ENCODE data around the gene CPPED1.

CPPED1 gene

DNA sequence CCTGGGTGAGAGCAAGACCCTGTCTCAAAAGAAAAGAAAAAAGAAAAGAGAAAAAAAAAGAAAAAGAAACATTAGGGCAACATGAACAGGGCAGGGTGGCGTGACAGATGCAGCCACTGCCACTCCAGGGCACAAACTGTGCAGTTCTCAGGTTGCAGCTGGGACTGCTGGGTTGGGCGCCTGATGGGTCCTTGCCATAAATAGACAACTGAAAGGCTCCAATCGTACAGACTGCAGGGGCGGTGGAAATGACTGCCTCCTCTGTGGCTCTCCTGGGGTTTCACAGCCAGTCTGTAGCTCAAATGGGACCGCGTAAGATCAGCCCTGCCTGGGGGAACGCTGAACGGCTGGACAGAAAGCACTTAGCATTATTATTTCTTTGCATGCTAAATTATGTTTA is 130.7 kb downstream of the CPPED1 start:
- Histone ChIP-seq H3K9ac (ENCODE audit: low read length) (no peak overlapping the region), H3K9me3 (ENCODE audit: control insufficient read depth, low read length) (no peaks in the 10 kb centered on the region), H3K4me3 (ENCODE audit: low read length) (no peak overlapping the region), H3K27me3 (ENCODE audit: control insufficient read depth, insufficient read depth, low read length) (no peaks in the 10 kb centered on the region), H3K36me3 (ENCODE audit: control insufficient read depth, insufficient read depth, low read length) (no peaks in the 10 kb centered on the region), H3K4me1 (ENCODE audit: control insufficient read depth, insufficient read depth, low read length) (no peaks in the 10 kb centered on the region)

DNA sequence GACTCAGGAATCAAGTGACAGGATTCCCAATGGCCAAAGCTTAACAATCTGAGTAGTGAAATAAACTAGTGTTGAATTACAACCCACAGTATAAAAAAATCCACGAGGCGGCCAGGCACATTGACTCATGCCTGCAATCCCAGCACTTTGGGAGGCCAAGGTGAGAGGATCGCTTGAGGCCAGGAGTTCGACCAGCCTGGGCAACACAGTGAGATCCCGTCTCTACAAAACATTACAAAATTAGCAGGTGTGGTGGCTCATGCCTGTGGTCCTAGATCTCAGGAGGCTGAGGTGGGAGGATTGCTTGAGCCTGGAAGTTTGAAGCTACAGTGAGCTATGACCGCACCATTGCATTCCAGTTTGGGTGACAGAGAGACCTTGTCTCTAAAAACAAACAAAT is 133.8 kb downstream of the CPPED1 start:
- H3K27me3 ChIP-seq (ENCODE audit: control insufficient read depth, insufficient read depth, low read length): no peaks in the 10 kb centered on the region
- H3K4me3 ChIP-seq (ENCODE audit: low read length): no peak overlapping the region
- H3K9ac ChIP-seq (ENCODE audit: low read length): no peak overlapping the region
- H3K4me1 ChIP-seq (ENCODE audit: control insufficient read depth, insufficient read depth, low read length): no peaks in the 10 kb centered on the region
- H3K36me3 ChIP-seq (ENCODE audit: control insufficient read depth, insufficient read depth, low read length): no peaks in the 10 kb centered on the region
- no peaks in the 10 kb centered on the region for H3K9me3 ChIP-seq (ENCODE audit: control insufficient read depth, low read length)

DNA sequence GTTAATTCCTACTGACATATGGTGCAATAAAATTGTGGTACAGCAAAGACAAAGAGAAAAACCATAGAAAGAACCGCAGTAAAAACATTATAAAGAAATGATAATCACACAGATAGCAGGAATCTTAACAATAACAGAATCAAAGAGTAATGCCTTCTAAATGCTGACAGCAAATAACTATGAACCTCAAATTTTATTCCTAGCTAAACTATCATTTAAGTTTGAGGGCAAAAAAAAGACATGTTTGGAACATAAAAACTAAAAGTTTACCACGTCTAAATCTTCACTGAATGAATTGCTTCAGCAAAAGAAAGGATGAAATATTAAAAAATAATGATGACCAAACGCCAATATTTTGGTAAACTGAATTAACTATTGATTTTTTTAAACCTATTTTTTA is 135.8 kb downstream of the CPPED1 start:
- H3K9me3 ChIP-seq (ENCODE audit: control insufficient read depth, low read length): no peaks in the 10 kb centered on the region

DNA sequence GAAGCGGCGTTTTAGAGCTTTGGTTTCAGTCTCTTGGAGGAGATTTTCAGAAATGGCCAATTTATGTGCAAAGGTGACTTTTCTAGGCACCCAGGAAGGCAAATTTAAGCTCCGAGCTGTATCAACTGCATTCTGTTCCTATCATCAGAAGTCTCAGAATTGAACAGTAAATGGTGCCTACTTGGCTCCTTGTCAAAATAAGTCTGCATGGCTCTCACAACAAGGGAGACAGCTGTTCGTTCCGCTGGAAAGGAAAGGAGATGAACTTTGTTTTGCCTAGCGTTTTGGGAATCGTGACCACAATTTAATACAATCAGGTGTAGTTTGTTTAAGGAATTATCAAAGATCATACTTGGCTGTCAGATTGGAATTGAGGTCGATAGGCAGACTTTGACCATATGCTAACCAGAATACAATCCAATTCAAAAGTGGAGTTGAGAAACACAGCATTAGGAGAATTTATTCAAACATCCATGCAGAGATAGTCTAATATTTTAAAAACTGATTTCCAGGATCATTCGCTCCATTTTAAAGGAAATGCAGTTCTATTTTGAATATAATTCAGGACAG is 139.4 kb downstream of the CPPED1 start:
- no peaks in the 10 kb centered on the region for H3K27me3 ChIP-seq (ENCODE audit: control insufficient read depth, insufficient read depth, low read length)
- H3K36me3 ChIP-seq (ENCODE audit: control insufficient read depth, insufficient read depth, low read length): no peaks in the 10 kb centered on the region
- no peak overlapping the region for H3K9ac ChIP-seq (ENCODE audit: low read length)
- no peaks in the 10 kb centered on the region for H3K9me3 ChIP-seq (ENCODE audit: control insufficient read depth, low read length)
- H3K4me1 ChIP-seq (ENCODE audit: control insufficient read depth, insufficient read depth, low read length): no peaks in the 10 kb centered on the region
- no peak overlapping the region for H3K4me3 ChIP-seq (ENCODE audit: low read length)

More for the DNA sequence above, 135.8 kb downstream of the CPPED1 start:
- no peaks in the 10 kb centered on the region for H3K27me3 ChIP-seq (ENCODE audit: control insufficient read depth, insufficient read depth, low read length)
- no peaks in the 10 kb centered on the region for H3K4me1 ChIP-seq (ENCODE audit: control insufficient read depth, insufficient read depth, low read length)
- H3K36me3 ChIP-seq (ENCODE audit: control insufficient read depth, insufficient read depth, low read length): no peaks in the 10 kb centered on the region
- H3K9ac ChIP-seq (ENCODE audit: low read length): no peak overlapping the region
- H3K4me3 ChIP-seq (ENCODE audit: low read length): no peak overlapping the region

DNA sequence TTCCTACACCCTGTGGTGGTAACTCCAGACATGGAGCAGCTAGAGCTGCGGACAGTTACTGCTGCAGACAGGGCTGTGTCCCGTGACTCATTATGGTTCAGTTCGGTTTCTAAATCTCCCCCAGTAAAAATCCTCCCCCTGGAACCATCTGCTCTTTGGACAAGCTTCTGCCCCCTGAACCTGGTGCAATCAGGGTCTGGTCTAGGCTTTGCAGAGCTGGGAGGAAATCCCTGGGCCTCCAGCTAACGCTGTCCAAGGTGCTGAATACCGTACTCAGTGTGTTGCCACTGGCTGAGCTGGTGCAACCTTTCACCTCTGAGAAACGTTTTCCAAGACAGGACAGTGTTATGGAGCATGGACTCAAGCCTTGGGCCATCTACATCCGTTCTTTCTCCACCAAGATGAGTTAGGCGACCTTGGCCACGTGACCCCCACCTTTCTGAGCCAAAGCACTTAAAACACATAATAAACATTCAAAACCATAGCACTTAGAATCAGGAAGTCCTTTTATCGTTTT is 142.0 kb downstream of the CPPED1 start:
- no peak overlapping the region for H3K9ac ChIP-seq (ENCODE audit: low read length)
- H3K9me3 ChIP-seq (ENCODE audit: control insufficient read depth, low read length): no peaks in the 10 kb centered on the region
- H3K4me3 ChIP-seq (ENCODE audit: low read length): no peak overlapping the region
- H3K27me3 ChIP-seq (ENCODE audit: control insufficient read depth, insufficient read depth, low read length): no peaks in the 10 kb centered on the region
- no peaks in the 10 kb centered on the region for H3K4me1 ChIP-seq (ENCODE audit: control insufficient read depth, insufficient read depth, low read length)
- H3K36me3 ChIP-seq (ENCODE audit: control insufficient read depth, insufficient read depth, low read length): no peaks in the 10 kb centered on the region

DNA sequence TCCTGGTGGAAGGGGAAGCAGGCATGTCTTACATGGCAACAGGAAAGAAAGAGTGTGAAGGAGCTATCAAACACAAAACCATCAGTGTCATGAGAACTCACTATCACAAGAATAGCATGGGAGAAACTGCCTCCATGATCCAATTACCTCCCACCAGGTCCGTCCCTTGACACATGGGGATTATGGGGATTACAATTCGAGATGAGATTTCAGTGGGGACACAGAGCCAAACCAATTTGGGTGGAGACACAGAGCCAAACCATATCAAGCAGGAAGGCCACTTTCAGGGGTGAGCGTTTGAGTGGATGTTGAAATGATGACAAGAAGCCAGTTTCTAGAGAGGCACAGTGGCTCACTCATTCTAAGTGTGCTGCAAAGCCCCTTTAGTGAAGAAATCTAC is 143.8 kb downstream of the CPPED1 start:
- Histone ChIP-seq H3K9ac (ENCODE audit: low read length) (no peak overlapping the region), H3K9me3 (ENCODE audit: control insufficient read depth, low read length) (no peaks in the 10 kb centered on the region)

DNA sequence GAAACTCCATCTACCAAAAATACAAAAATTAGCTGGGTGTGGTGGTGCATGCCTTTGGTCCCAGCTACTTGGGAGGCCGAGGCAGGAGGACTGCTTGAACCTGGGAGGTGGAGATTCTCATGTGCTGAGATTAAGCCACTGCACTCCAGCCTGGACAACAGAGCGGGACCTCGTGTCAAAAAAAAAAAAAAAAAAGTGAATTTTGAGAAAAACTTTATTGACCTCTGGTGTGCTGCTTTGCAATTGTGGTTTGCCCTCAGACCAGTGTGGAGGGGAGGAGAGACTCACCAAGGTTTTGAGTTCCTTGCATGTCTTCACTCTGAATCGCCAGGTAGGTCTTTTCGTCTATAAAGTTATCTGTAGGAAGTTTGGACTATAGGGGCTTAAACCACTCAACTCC is 145.2 kb downstream of the CPPED1 start:
- H3K9ac ChIP-seq (ENCODE audit: low read length): no peak overlapping the region
- no peak overlapping the region for H3K4me3 ChIP-seq (ENCODE audit: low read length)
- H3K4me1 ChIP-seq (ENCODE audit: control insufficient read depth, insufficient read depth, low read length): no peaks in the 10 kb centered on the region
- no peaks in the 10 kb centered on the region for H3K9me3 ChIP-seq (ENCODE audit: control insufficient read depth, low read length)
- no peaks in the 10 kb centered on the region for H3K27me3 ChIP-seq (ENCODE audit: control insufficient read depth, insufficient read depth, low read length)
- H3K36me3 ChIP-seq (ENCODE audit: control insufficient read depth, insufficient read depth, low read length): no peaks in the 10 kb centered on the region

More for the DNA sequence above, 143.8 kb downstream of the CPPED1 start:
- Histone ChIP-seq H3K36me3 (ENCODE audit: control insufficient read depth, insufficient read depth, low read length) (no peaks in the 10 kb centered on the region), H3K4me1 (ENCODE audit: control insufficient read depth, insufficient read depth, low read length) (no peaks in the 10 kb centered on the region), H3K27me3 (ENCODE audit: control insufficient read depth, insufficient read depth, low read length) (no peaks in the 10 kb centered on the region), H3K4me3 (ENCODE audit: low read length) (no peak overlapping the region)

DNA sequence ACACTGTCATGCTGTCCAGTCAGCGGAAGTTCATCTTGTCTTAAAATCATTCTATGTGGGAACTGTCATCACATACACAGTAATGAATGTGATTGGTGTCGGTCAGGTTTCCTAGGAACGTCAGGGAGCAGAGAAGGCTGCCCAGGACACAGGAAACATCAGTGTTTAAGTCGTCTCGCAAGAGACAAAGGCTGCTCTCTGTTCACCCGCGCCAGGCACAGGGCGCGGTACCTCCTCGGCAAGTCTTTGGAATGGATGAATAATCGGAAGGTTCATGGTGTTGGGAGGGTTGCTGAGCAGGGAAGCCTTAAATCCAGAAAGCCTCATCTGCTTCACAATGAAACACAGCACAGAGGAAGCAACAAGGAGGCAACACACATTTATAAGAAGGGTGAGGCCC is 148.2 kb downstream of the CPPED1 start:
- Histone ChIP-seq H3K9me3 (ENCODE audit: control insufficient read depth, low read length) (no peaks in the 10 kb centered on the region), H3K9ac (ENCODE audit: low read length) (no peak overlapping the region), H3K36me3 (ENCODE audit: control insufficient read depth, insufficient read depth, low read length) (no peaks in the 10 kb centered on the region), H3K4me1 (ENCODE audit: control insufficient read depth, insufficient read depth, low read length) (no peaks in the 10 kb centered on the region), H3K27me3 (ENCODE audit: control insufficient read depth, insufficient read depth, low read length) (no peaks in the 10 kb centered on the region), H3K4me3 (ENCODE audit: low read length) (no peak overlapping the region)

DNA sequence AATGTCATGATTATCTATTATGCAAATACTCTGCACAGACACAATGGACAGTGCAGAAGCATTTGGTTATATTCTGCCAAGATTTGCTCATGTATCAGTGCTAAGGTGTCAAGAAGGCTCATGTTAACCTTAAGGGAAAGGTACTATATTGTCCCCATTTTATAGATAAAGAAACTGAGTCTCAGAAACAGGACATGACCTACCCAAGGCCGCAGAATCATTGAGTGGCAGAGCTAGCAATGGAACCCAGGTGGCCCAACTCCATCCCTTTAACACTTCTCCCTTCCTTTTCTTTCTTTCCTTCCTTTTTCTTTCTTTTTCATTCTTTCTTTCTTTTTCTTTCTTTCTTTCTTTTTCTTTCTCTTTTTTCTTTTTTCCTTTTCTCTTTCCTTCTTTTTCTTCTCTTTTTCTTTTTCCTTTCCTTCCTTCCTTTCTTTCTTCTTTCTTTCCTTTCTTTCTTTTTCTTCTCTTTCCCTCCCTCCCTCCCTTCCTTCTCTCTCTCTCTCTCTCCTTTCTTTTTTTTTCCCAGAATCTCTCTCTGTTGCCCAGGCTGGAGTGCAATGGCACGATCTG is 149.8 kb downstream of the CPPED1 start:
- Histone ChIP-seq H3K9ac (ENCODE audit: low read length) (no peak overlapping the region), H3K27me3 (ENCODE audit: control insufficient read depth, insufficient read depth, low read length) (no peaks in the 10 kb centered on the region), H3K4me1 (ENCODE audit: control insufficient read depth, insufficient read depth, low read length) (no peaks in the 10 kb centered on the region), H3K4me3 (ENCODE audit: low read length) (no peak overlapping the region), H3K9me3 (ENCODE audit: control insufficient read depth, low read length) (no peaks in the 10 kb centered on the region), H3K36me3 (ENCODE audit: control insufficient read depth, insufficient read depth, low read length) (no peaks in the 10 kb centered on the region)

DNA sequence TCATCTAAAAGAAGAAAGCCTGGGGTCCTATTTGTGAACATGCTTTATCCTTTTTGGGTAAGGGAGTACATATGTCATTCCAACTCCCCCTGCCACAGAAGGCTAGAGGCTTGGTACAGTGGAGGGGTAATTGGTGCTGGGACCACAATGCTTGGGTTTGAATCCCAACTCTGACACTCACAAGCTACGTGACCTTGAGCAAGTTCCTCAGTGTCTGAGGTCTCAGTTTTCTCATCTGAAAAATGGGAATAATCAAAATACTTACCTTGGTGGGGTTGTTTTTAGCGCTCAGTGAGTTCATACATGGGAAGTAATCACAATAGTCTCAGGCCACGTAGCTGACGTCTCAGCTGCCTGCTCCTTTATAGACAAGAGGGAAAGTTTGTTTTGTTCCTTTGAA is 150.8 kb downstream of the CPPED1 start:
- no peak overlapping the region for H3K9ac ChIP-seq (ENCODE audit: low read length)
- H3K4me3 ChIP-seq (ENCODE audit: low read length): no peak overlapping the region
- no peaks in the 10 kb centered on the region for H3K27me3 ChIP-seq (ENCODE audit: control insufficient read depth, insufficient read depth, low read length)
- H3K9me3 ChIP-seq (ENCODE audit: control insufficient read depth, low read length): no peaks in the 10 kb centered on the region
- no peaks in the 10 kb centered on the region for H3K36me3 ChIP-seq (ENCODE audit: control insufficient read depth, insufficient read depth, low read length)
- no peaks in the 10 kb centered on the region for H3K4me1 ChIP-seq (ENCODE audit: control insufficient read depth, insufficient read depth, low read length)

DNA sequence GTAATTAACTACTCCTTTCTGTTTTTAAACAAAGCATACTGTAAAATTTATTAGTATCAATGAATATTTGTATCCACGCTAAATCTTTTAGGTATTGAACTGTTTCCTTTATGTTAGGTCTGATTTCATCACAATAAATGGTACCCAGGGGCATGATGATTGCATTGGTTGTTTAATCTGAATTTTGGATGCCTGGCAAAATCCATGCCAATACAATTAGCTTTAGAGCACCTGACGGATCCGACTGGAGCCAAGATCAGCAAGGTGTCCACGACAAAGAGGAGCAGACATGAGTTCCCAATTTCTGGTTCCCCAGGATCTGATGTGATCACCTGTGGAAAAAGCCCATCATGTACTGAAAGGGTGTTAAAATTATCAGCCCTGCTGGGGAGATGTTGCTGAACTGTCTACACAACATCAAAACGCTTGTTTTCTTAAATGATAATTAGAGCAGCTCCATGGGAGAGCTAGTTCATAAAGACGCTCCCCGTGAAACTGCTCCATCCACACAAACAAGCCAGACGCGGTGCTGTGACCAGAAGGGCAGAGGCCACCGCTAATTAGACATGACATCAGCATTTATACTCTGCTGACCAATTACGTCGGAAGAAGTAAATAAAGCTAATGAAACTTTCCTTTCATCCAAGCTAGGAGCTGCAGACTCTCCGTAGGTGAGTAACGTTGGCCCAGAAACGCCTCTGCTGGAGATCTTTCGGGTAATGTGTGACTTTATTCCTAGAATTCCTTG is 151.7 kb downstream of the CPPED1 start:
- no peaks in the 10 kb centered on the region for H3K27me3 ChIP-seq (ENCODE audit: control insufficient read depth, insufficient read depth, low read length)
- no peak overlapping the region for H3K9ac ChIP-seq (ENCODE audit: low read length)
- no peaks in the 10 kb centered on the region for H3K9me3 ChIP-seq (ENCODE audit: control insufficient read depth, low read length)
- H3K36me3 ChIP-seq (ENCODE audit: control insufficient read depth, insufficient read depth, low read length): no peaks in the 10 kb centered on the region
- H3K4me3 ChIP-seq (ENCODE audit: low read length): no peak overlapping the region
- H3K4me1 ChIP-seq (ENCODE audit: control insufficient read depth, insufficient read depth, low read length): no peaks in the 10 kb centered on the region

DNA sequence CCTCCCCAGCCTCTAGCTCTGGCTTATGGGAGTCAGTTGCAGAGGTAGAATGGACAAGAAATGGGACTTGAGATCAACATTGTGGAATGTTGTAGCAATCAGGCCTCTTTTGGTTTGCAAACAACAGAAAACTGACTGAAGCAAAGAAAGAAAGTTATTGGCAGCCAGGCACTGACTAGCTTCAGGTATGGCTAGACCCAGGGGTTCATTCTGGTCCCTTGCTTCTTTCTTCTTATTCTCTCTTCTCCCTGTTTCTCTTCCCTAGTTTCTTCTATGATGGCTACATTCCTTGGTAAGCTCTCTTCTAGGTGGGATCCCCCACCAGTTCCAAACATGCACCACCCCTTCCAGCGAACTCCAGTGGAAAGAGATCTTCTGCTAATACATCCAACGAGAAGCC is 154.3 kb downstream of the CPPED1 start:
- Histone ChIP-seq H3K36me3 (ENCODE audit: control insufficient read depth, insufficient read depth, low read length) (no peaks in the 10 kb centered on the region), H3K9me3 (ENCODE audit: control insufficient read depth, low read length) (no peaks in the 10 kb centered on the region), H3K27me3 (ENCODE audit: control insufficient read depth, insufficient read depth, low read length) (no peaks in the 10 kb centered on the region), H3K4me3 (ENCODE audit: low read length) (no peak overlapping the region), H3K4me1 (ENCODE audit: control insufficient read depth, insufficient read depth, low read length) (no peaks in the 10 kb centered on the region), H3K9ac (ENCODE audit: low read length) (no peak overlapping the region)
